MM.1S (cell line): ENCODE measurements around the gene NOL7.

Experiments used
- DNase-seq: peaks from one replicate; pipeline ENCODE4 v3.0.0-alpha.2; 2015
- H2AFZ ChIP-seq: fragments of 300-600 bp; sonication (generic); 2 replicates; pipeline ENCODE4 v1.6.0; 2016; ENCODE audit warnings: antibody characterized with exemption, low read length
- H3F3A ChIP-seq: fragments of 300-600 bp; sonication (generic); 2 replicates; pipeline ENCODE4 v1.6.1; 2016; ENCODE audit warnings: mild to moderate bottlenecking, antibody characterized with exemption, low read length, moderate library complexity, mixed read lengths; ENCODE audit not compliant: insufficient read depth
- H3K27ac ChIP-seq: fragments of 300-600 bp; sonication (generic); 2 replicates; pipeline ENCODE4 v1.5.1; 2016; ENCODE audit warnings: mild to moderate bottlenecking, low read length
- H3K27me3 ChIP-seq: fragments of 300-600 bp; sonication (generic); replicated peaks from 2 replicates; pipeline ENCODE4 v1.6.0; 2016; ENCODE audit warnings: low read length; ENCODE audit not compliant: insufficient read depth
- H3K36me3 ChIP-seq: fragments of 300-600 bp; sonication (generic); replicated peaks from 2 replicates; pipeline ENCODE4 v1.6.1; 2016; ENCODE audit warnings: mild to moderate bottlenecking, low read length, mixed read lengths; ENCODE audit not compliant: insufficient read depth
- H3K4me1 ChIP-seq: fragments of 300-600 bp; sonication (generic); 2 replicates; pipeline ENCODE4 v1.6.1; 2016; ENCODE audit warnings: low read length, mixed read lengths
- H3K4me2 ChIP-seq: fragments of 300-600 bp; sonication (generic); 2 replicates; pipeline ENCODE4 v1.6.0; 2016; ENCODE audit warnings: low read depth, low read length
- H3K4me3 ChIP-seq: fragments of 300-600 bp; sonication (generic); 2 replicates; pipeline ENCODE4 v1.5.1; 2016; ENCODE audit warnings: low read length, mixed read lengths
- H3K79me2 ChIP-seq: fragments of 300-600 bp; sonication (generic); 2 replicates; pipeline ENCODE4 v1.6.1; 2016; ENCODE audit warnings: mixed run types, low read length, mixed read lengths
- H3K9ac ChIP-seq: fragments of 300-600 bp; sonication (generic); 2 replicates; pipeline ENCODE4 v1.6.1; 2016; ENCODE audit warnings: low read length, mixed read lengths
- H3K9me2 ChIP-seq: fragments of 300-600 bp; sonication (generic); replicated peaks from 2 replicates; pipeline ENCODE4 v1.6.1; 2016; ENCODE audit warnings: mild to moderate bottlenecking, low read length, mixed read lengths; ENCODE audit not compliant: insufficient read depth
- H3K9me3 ChIP-seq: fragments of 300-600 bp; sonication (generic); replicated peaks from 2 replicates; pipeline ENCODE4 v1.6.1; 2016; ENCODE audit warnings: mild to moderate bottlenecking, low read length, mixed read lengths; ENCODE audit not compliant: insufficient read depth
- H4K20me1 ChIP-seq: fragments of 300-600 bp; sonication (generic); 2 replicates; pipeline ENCODE4 v1.6.1; 2016; ENCODE audit warnings: mild to moderate bottlenecking, low read length, moderate library complexity, mixed read lengths; ENCODE audit not compliant: insufficient read depth
- EZH2 ChIP-seq: fragments of 300-600 bp; sonication (generic); optimal IDR thresholded peaks from 2 replicates; pipeline ENCODE3; 2017; ENCODE audit warnings: low read depth, mild to moderate bottlenecking, antibody characterized with exemption, low read length, mixed read lengths
- EZH2phosphoT487 ChIP-seq: fragments of 300-600 bp; sonication (generic); IDR thresholded peaks from 2 replicates; pipeline ENCODE4 v1.6.1; 2018; ENCODE audit warnings: antibody characterized with exemption, low read length
- TF ChIP-seq, protein P1 (sequence below): fragments of 300-600 bp; sonication (generic); IDR thresholded peaks from 2 replicates; pipeline ENCODE4 v1.5.1; 2016; ENCODE audit warnings: antibody characterized with exemption, low read length, mixed read lengths

NOL7 gene

DNA sequence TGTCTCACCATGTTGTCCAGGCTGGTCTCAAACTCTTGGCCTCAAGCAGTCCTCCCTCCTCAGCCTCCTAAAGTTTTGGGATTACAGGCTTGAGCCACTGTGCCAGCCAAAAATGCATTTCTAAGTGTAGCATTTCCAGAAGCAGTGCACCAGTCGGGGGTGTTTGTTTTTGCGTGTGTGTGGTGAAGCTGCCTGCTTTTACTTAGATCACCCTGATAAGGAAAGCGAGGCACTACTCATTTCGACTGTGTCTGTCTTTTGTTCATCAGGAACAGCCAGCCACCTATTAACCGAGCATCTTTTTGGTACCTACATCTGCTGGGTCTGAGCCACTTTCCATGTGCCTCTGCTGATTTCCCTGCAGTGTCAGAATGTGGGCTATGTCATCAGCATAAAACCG, 22.0 kb upstream of the NOL7 start:
- Histone ChIP-seq H3K4me2 (no peak overlapping the region), H3K9ac (no peak overlapping the region), H2AFZ (no peak overlapping the region), H4K20me1 (no peaks in the 10 kb centered on the region), H3K9me2 (no peaks in the 10 kb centered on the region), H3K36me3 (no peaks in the 10 kb centered on the region), H3K27me3 (no peaks in the 10 kb centered on the region), H3K9me3 (no peaks in the 10 kb centered on the region), H3K4me3 (no peak overlapping the region), H3K79me2 (no peaks in the 10 kb centered on the region), H3K27ac (no peak overlapping the region), H3K4me1 (no peaks in the 10 kb centered on the region), H3F3A (no peaks in the 10 kb centered on the region)
- DNase-seq, result no peak
- no peak for TF ChIP-seq EZH2
- TF ChIP-seq EZH2phosphoT487, result no peak
- TF ChIP-seq, protein P1, sequence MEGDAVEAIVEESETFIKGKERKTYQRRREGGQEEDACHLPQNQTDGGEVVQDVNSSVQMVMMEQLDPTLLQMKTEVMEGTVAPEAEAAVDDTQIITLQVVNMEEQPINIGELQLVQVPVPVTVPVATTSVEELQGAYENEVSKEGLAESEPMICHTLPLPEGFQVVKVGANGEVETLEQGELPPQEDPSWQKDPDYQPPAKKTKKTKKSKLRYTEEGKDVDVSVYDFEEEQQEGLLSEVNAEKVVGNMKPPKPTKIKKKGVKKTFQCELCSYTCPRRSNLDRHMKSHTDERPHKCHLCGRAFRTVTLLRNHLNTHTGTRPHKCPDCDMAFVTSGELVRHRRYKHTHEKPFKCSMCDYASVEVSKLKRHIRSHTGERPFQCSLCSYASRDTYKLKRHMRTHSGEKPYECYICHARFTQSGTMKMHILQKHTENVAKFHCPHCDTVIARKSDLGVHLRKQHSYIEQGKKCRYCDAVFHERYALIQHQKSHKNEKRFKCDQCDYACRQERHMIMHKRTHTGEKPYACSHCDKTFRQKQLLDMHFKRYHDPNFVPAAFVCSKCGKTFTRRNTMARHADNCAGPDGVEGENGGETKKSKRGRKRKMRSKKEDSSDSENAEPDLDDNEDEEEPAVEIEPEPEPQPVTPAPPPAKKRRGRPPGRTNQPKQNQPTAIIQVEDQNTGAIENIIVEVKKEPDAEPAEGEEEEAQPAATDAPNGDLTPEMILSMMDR, result no peak

DNA sequence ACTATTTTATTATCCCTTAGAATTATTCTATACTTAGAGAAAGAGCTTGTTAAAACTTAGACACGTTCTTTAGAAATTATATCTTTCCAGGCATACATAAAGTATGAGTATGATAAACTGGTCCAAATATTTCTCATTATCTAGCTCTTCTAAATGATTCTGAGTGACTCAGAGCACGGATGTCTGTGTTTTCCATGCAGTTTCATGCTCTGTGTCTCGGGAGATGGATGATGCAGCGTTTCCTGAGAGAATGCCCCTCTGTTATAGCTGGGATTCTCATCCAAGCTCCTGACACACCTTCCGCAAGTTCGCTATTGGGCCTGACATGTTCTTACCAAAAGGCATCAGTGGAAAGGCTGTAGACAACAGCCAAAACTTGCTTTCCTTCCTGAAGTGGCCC, 21.4 kb upstream of the NOL7 start:
- Histone ChIP-seq H3K27ac (no peak overlapping the region), H3K4me2 (no peak overlapping the region), H3F3A (no peaks in the 10 kb centered on the region), H2AFZ (no peak overlapping the region), H3K9ac (no peak overlapping the region), H3K9me2 (no peaks in the 10 kb centered on the region), H4K20me1 (no peaks in the 10 kb centered on the region), H3K27me3 (no peaks in the 10 kb centered on the region), H3K9me3 (no peaks in the 10 kb centered on the region), H3K4me1 (no peaks in the 10 kb centered on the region), H3K4me3 (no peak overlapping the region), H3K79me2 (no peaks in the 10 kb centered on the region), H3K36me3 (no peaks in the 10 kb centered on the region)
- TF ChIP-seq EZH2, result no peak
- TF ChIP-seq EZH2phosphoT487, result no peak
- TF ChIP-seq, protein P1, result no peak
- DNase-seq, result no peak

DNA sequence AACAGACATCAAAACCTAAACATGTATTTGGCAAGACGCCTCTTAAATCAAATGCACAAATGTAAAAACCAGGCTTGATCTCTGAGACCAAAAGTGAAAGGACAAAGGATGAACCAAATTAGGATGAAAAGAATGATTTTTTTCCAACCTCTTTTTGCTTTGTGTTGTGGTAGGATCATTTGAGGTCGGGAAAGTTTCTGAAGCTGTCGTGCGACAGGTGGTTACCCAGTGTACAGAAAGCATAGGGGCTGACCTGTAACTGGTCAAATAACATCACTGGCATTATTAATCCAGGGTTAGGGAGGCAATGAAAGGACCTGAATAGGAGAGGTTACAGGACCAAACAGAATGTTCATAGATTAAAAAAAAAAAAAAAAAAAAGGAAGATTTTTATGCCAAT, 18.1 kb upstream of the NOL7 start:
- no peak overlapping the region for H3K4me3 ChIP-seq
- no peak overlapping the region for H3K4me2 ChIP-seq
- DNase-seq, result no peak
- H3K27ac ChIP-seq, result no peak overlapping the region
- no peaks in the 10 kb centered on the region for H3K4me1 ChIP-seq
- H3K79me2 ChIP-seq, result no peaks in the 10 kb centered on the region
- H3K9ac ChIP-seq, result no peak overlapping the region
- H3K9me2 ChIP-seq, result no peaks in the 10 kb centered on the region
- TF ChIP-seq EZH2 (no peak), EZH2phosphoT487 (no peak)
- TF ChIP-seq, protein P1, result no peak
- no peaks in the 10 kb centered on the region for H3F3A ChIP-seq
- H2AFZ ChIP-seq, result no peak overlapping the region
- H3K36me3 ChIP-seq, result no peaks in the 10 kb centered on the region
- H4K20me1 ChIP-seq, result no peaks in the 10 kb centered on the region
- H3K9me3 ChIP-seq, result no peaks in the 10 kb centered on the region
- no peaks in the 10 kb centered on the region for H3K27me3 ChIP-seq
